PC-9 (cell line): ENCODE measurements around the gene KANSL3. TPM values are rescaled to one million over a fixed set of nuclear protein-coding genes. Genes with fewer than 3 reads are reported as not detected.
"Not testable (repeated sequence)": the region's sequence is repeated elsewhere in the genome, so short reads cannot be mapped to it uniquely, and the experiment has no call there.

Experiments
- BruUV-seq: library from RNA; stranded (reverse); fragments of 400-500 nt; replicated peaks from 2 replicates; lab custom pipeline; 2021; lab: Mats Ljungman, UMichigan
- CTCF ChIA-PET: fragments of 300-600 bp; sonication (Branson Sonifier 250); formaldehyde crosslinking; loops from one replicate; lab custom pipeline; 2022; ENCODE audit warnings: antibody characterized with exemption; lab: Charles Lee
- POLR2A ChIA-PET: fragments of 300-600 bp; sonication (Branson Sonifier 250); formaldehyde crosslinking; loops from one replicate; lab custom pipeline; 2022; ENCODE audit warnings: antibody characterized with exemption; ENCODE audit not compliant: unreplicated experiment; lab: Charles Lee
- DNase-seq, 2 experiments: peaks; one replicate each; pipeline versions ENCODE4 v3.0.0 to v3.0.0-alpha.2; 2015 to 2022; ENCODE audit warnings: mixed read lengths in 1 of 2
- H2AFZ ChIP-seq: fragments of 200-600 bp; sonication (generic); 2 replicates; pipeline ENCODE4 v1.8.1; 2017; ENCODE audit warnings: antibody characterized with exemption
- H3F3A ChIP-seq: fragments of 200-600 bp; sonication (generic); 2 replicates; pipeline ENCODE4 v1.8.1; 2017; ENCODE audit warnings: antibody characterized with exemption, mild to moderate bottlenecking, low read depth; ENCODE audit not compliant: insufficient read depth
- H3K27ac ChIP-seq: fragments of 200-600 bp; sonication (generic); 2 replicates; pipeline ENCODE4 v1.6.1; 2016; ENCODE audit warnings: mixed run types
- H3K27me3 ChIP-seq: fragments of 200-600 bp; sonication (generic); 2 replicates; pipeline ENCODE4 v1.6.1; 2016; ENCODE audit warnings: low read depth, mixed run types; ENCODE audit not compliant: insufficient read depth
- H3K36me3 ChIP-seq: fragments of 200-600 bp; sonication (generic); 2 replicates; pipeline ENCODE4 v1.6.1; 2016; ENCODE audit warnings: low read depth, mixed run types
- H3K4me1 ChIP-seq: fragments of 200-600 bp; sonication (generic); replicated peaks from 2 replicates; pipeline ENCODE4 v1.6.1; 2016; ENCODE audit warnings: mixed run types; ENCODE audit not compliant: insufficient read depth
- H3K4me2 ChIP-seq: fragments of 200-600 bp; sonication (generic); 2 replicates; pipeline ENCODE4 v1.6.1; 2017; ENCODE audit warnings: mixed run types
- H3K4me3 ChIP-seq: fragments of 200-600 bp; sonication (generic); 2 replicates; pipeline ENCODE4 v1.6.1; 2016; ENCODE audit warnings: mixed run types
- H3K79me2 ChIP-seq: fragments of 200-600 bp; sonication (generic); 2 replicates; pipeline ENCODE4 v1.6.1; 2017; ENCODE audit warnings: low read depth, mixed run types
- H3K9me2 ChIP-seq: fragments of 200-600 bp; sonication (generic); 2 replicates; pipeline ENCODE4 v1.8.1; 2017; ENCODE audit warnings: mild to moderate bottlenecking; ENCODE audit not compliant: insufficient read depth
- H3K9me3 ChIP-seq: fragments of 200-600 bp; sonication (generic); 2 replicates; pipeline ENCODE4 v1.8.1; 2016; ENCODE audit warnings: low read depth; ENCODE audit not compliant: insufficient read depth
- H4K20me1 ChIP-seq: fragments of 200-600 bp; sonication (generic); 2 replicates; pipeline ENCODE4 v1.8.1; 2017; ENCODE audit not compliant: insufficient read depth
- EZH2 ChIP-seq: fragments of 200-600 bp; sonication (generic); IDR thresholded peaks from 2 replicates; pipeline ENCODE4 v1.8.0; 2017; ENCODE audit warnings: antibody characterized with exemption, low read depth
- intact Hi-C: fragments of 100-400 bp; cut with micrococcal nuclease; formaldehyde crosslinking; loops from one replicate; pipeline ENCODE4 v1.10.0; 2022; ENCODE audit not compliant: unreplicated experiment
- total RNA-seq: library from RNA; stranded (reverse); gene quantifications from 2 replicates; pipeline ENCODE4 v1.2.3, GENCODE V29; 2021
- TF ChIP-seq, protein P1 (sequence below): fragments of 200-600 bp; sonication (generic); conservative IDR thresholded peaks from 2 replicates; pipeline ENCODE4 v1.6.1; 2017; ENCODE audit warnings: mixed run types, antibody characterized with exemption, mild to moderate bottlenecking, moderate library complexity

KANSL3 gene
- total RNA-seq, 1 experiment from 2014 or later, result 52.0 TPM

DNA sequence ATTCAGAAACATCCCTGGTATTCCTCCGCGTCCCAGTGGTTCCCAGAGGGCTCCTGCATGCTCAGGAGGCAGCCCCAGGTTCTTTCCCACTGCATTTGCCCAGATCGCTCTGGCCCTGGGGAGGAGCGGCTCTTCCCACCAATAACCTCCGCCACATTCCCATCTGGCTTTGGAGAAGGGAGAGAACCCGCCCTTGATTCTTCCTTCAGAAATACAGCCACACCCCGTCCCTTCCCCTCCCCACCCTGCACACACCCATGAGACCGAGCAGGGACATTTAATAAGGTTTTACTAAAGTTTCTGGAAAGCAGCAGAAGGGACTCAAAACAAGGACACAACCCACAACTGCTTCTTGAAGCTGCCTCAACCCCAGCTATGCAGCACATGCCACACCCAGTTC, 79.6 kb downstream of the KANSL3 start:
- no peaks in the 10 kb centered on the region for H4K20me1 ChIP-seq
- CTCF ChIA-PET, result no interaction called here
- POLR2A ChIA-PET, result no interaction called here

DNA sequence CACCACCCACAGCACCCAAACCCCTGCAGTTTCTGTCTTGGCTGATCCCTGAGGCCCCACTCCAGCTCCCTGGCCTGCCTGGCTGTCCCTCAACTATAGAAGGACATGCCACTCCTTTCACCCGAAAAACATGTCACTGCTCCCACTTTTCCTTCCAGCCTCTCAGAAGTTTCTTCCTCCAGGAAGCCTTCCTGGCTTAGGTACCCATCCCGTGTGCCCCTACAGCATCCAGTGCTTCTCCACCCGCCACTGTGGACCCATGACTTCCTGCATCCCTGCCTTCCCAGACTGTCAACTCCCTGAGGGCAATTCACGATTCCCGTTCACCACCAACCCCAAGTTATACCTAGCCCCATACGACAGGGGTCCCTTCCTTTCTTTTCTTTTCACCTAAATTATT, 80.1 kb downstream of the KANSL3 start:
- peaks cover 24% of the 10 kb centered on the region for H3F3A ChIP-seq
- ChIA-PET POLR2A (no interaction called here), CTCF (no interaction called here)
- H3K4me3 ChIP-seq, result no peak overlapping the region
- H3K79me2 ChIP-seq, result no peaks in the 10 kb centered on the region
- no peak for DNase-seq
- H3K9me2 ChIP-seq, result no peaks in the 10 kb centered on the region
- no peaks in the 10 kb centered on the region for H4K20me1 ChIP-seq
- H3K36me3 ChIP-seq, result no peaks in the 10 kb centered on the region
- BruUV-seq, result no TSS peak
- peaks cover 30% of the 10 kb centered on the region for H3K4me1 ChIP-seq
- peak overlapping the region; percentile 77; the same call in 1 of the 2 replicates for H3K27ac ChIP-seq
- H3K27me3 ChIP-seq, result no peaks in the 10 kb centered on the region
- TF ChIP-seq, protein P1, sequence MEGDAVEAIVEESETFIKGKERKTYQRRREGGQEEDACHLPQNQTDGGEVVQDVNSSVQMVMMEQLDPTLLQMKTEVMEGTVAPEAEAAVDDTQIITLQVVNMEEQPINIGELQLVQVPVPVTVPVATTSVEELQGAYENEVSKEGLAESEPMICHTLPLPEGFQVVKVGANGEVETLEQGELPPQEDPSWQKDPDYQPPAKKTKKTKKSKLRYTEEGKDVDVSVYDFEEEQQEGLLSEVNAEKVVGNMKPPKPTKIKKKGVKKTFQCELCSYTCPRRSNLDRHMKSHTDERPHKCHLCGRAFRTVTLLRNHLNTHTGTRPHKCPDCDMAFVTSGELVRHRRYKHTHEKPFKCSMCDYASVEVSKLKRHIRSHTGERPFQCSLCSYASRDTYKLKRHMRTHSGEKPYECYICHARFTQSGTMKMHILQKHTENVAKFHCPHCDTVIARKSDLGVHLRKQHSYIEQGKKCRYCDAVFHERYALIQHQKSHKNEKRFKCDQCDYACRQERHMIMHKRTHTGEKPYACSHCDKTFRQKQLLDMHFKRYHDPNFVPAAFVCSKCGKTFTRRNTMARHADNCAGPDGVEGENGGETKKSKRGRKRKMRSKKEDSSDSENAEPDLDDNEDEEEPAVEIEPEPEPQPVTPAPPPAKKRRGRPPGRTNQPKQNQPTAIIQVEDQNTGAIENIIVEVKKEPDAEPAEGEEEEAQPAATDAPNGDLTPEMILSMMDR, result no peak
- TF ChIP-seq EZH2, result no peak
- intact Hi-C loops, result loop anchor here (5.0 kb wide), 1 partner anchor 366 kb away; no protein-coding TSS in a partner anchor
- no peak overlapping the region for H3K4me2 ChIP-seq
- H3K9me3 ChIP-seq, result no peaks in the 10 kb centered on the region
- H2AFZ ChIP-seq, result no peak overlapping the region

More for the DNA sequence above, 79.6 kb downstream of the KANSL3 start:
- Histone ChIP-seq H3K27ac (no peak overlapping the region), H3K4me1 (peaks cover 30% of the 10 kb centered on the region), H2AFZ (no peak overlapping the region), H3K9me3 (no peaks in the 10 kb centered on the region), H3K4me3 (no peak overlapping the region), H3K36me3 (no peaks in the 10 kb centered on the region), H3F3A (peaks cover 24% of the 10 kb centered on the region), H3K79me2 (no peaks in the 10 kb centered on the region), H3K4me2 (no peak overlapping the region), H3K27me3 (no peaks in the 10 kb centered on the region), H3K9me2 (no peaks in the 10 kb centered on the region)
- intact Hi-C loops, result loop anchor here (5.0 kb wide), 1 partner anchor 366 kb away; no protein-coding TSS in a partner anchor
- TF ChIP-seq, protein P1, result no peak
- TF ChIP-seq EZH2, result no peak
- no TSS peak for BruUV-seq
- DNase-seq, result no peak

DNA sequence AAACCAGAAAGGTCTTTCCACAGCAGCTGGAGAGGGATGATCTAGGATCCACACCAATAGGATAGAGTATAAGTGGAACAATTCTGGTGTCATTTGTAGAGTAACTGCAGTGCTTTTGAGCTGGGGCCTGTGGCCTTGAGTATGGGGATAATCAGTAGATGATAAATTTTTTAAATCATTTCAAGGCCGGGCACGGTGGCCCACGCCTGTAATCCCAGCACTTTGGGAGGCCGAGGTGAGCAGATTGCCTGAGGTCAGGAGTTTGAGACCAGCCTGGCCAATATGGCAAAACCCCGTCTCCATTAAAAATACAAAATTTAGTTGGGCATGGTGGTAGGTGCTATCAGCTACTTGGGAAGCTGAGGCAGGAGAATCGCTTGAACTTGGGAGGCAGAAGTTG, 80.7 kb downstream of the KANSL3 start:
- H3K4me3 ChIP-seq, H4K20me1 ChIP-seq, CTCF ChIA-PET, H3K9me2 ChIP-seq, H3K27me3 ChIP-seq, H3K36me3 ChIP-seq, H2AFZ ChIP-seq, H3K9me3 ChIP-seq, BruUV-seq, H3K79me2 ChIP-seq, POLR2A ChIA-PET, DNase-seq: not testable (repeated sequence)
- intact Hi-C loops, result loop anchor here (2.0 to 5.0 kb wide), 2 partner anchors 243 to 365 kb away; no protein-coding TSS in a partner anchor
- peaks cover 24% of the 10 kb centered on the region for H3F3A ChIP-seq
- H3K4me2 ChIP-seq, result peak overlapping the region; percentile 28
- H3K27ac ChIP-seq, result peak overlapping the region; percentile 77
- peaks cover 30% of the 10 kb centered on the region for H3K4me1 ChIP-seq
